Retina (tissue), 1 donor: ENCODE results near the gene HAND1.

Experiments
- DNase-seq: peaks from one replicate; pipeline ENCODE4 v3.0.0-alpha.2; 2016

HAND1 gene

GRCh38 chr5:154505567-154505966, 27.5 kb upstream of the HAND1 start:
- peak; percentile 49 for DNase-seq

- no peak for DNase-seq
Observed at GRCh38 chr5:154503698-154504039, 25.6 kb upstream of the HAND1 start.

GRCh38 chr5:154502180-154502579, 24.2 kb upstream of the HAND1 start:
- no peak for DNase-seq

- no peak for DNase-seq
Observed at GRCh38 chr5:154501566-154501965, 23.5 kb upstream of the HAND1 start.

GRCh38 chr5:154498994-154499393, 21.0 kb upstream of the HAND1 start:
- DNase-seq = no peak

- DNase-seq = no peak
Observed at GRCh38 chr5:154498591-154498990, 20.6 kb upstream of the HAND1 start.

- no peak for DNase-seq
Observed at GRCh38 chr5:154494036-154494435, 16.0 kb upstream of the HAND1 start.

GRCh38 chr5:154493274-154493673, 15.2 kb upstream of the HAND1 start:
- DNase-seq = no peak

- no peak for DNase-seq
Observed at GRCh38 chr5:154491941-154492340, 13.9 kb upstream of the HAND1 start.

GRCh38 chr5:154487541-154487940, 9.5 kb upstream of the HAND1 start:
- DNase-seq = no peak

GRCh38 chr5:154486427-154486866, 8.4 kb upstream of the HAND1 start:
- no peak for DNase-seq

- no peak for DNase-seq
Observed at GRCh38 chr5:154485850-154486426, 7.9 kb upstream of the HAND1 start.

- DNase-seq = no peak
Observed at GRCh38 chr5:154485096-154485491, 7.1 kb upstream of the HAND1 start.

GRCh38 chr5:154484393-154485095, 6.5 kb upstream of the HAND1 start:
- peak; percentile 67 for DNase-seq

- DNase-seq = peak; percentile 70
Observed at GRCh38 chr5:154483654-154484392, 5.8 kb upstream of the HAND1 start.

- DNase-seq = peak; percentile 56
Observed at GRCh38 chr5:154482528-154483449, 4.8 kb upstream of the HAND1 start.

- no peak for DNase-seq
Observed at GRCh38 chr5:154481584-154482381, 3.8 kb upstream of the HAND1 start.

- DNase-seq = no peak
Observed at GRCh38 chr5:154480847-154481246, 2.8 kb upstream of the HAND1 start.

GRCh38 chr5:154479944-154480750, 2.1 kb upstream of the HAND1 start:
- peak; percentile 52 for DNase-seq

GRCh38 chr5:154479160-154479943, 1.3 kb upstream of the HAND1 start:
- DNase-seq = peak; percentile 71
